Measurements from ENCODE around the gene EXOC6.
"Not testable (repeated sequence)": the region's sequence is repeated elsewhere in the genome, so short reads cannot be mapped to it uniquely, and the experiment has no call there.

The EXOC6 gene

GRCh38 chr10:93096901-93097300 is 248.6 kb downstream of the EXOC6 start:
- TF ChIP-seq CTCF (IDR thresholded peaks at IDR 0.05) = no peak
- peaks cover 4% of the 10 kb centered on the region for H3K4me1 Mint-ChIP-seq
- H3K27ac Mint-ChIP-seq = no peak overlapping the region
- no peak overlapping the region for H3K4me3 Mint-ChIP-seq
- no peak for DNase-seq
- H3K9me3 Mint-ChIP-seq = peaks cover 12% of the 10 kb centered on the region
- peaks cover 8% of the 10 kb centered on the region for H3K27me3 Mint-ChIP-seq (ENCODE audit: low read depth, poor library complexity)
- no peaks in the 10 kb centered on the region for H3K36me3 Mint-ChIP-seq (ENCODE audit: low read depth)

- Mint-ChIP-seq H3K27me3 (ENCODE audit: low read depth, poor library complexity) (peaks cover 8% of the 10 kb centered on the region), H3K36me3 (ENCODE audit: low read depth) (no peaks in the 10 kb centered on the region), H3K27ac (no peak overlapping the region), H3K4me3 (no peak overlapping the region), H3K4me1 (peaks cover 4% of the 10 kb centered on the region), H3K9me3 (peaks cover 17% of the 10 kb centered on the region)
- TF ChIP-seq CTCF (IDR thresholded peaks at IDR 0.05) = no peak
- no peak for DNase-seq
Measured at GRCh38 chr10:93097386-93097785, 249.1 kb downstream of the EXOC6 start.

- H3K27ac Mint-ChIP-seq = no peak overlapping the region
- no peak for TF ChIP-seq CTCF (IDR thresholded peaks at IDR 0.05)
- H3K4me3 Mint-ChIP-seq = no peak overlapping the region
- DNase-seq = no peak
- H3K36me3 Mint-ChIP-seq (ENCODE audit: low read depth) = peaks cover 8% of the 10 kb centered on the region
- peaks cover 6% of the 10 kb centered on the region for H3K27me3 Mint-ChIP-seq (ENCODE audit: low read depth, poor library complexity)
- H3K4me1 Mint-ChIP-seq = peaks cover 4% of the 10 kb centered on the region
- peaks cover 31% of the 10 kb centered on the region for H3K9me3 Mint-ChIP-seq
Measured at GRCh38 chr10:93098816-93099215, 250.5 kb downstream of the EXOC6 start.

GRCh38 chr10:93099670-93100069 is 251.3 kb downstream of the EXOC6 start:
- peaks cover 4% of the 10 kb centered on the region for H3K4me1 Mint-ChIP-seq
- no peak for TF ChIP-seq CTCF (IDR thresholded peaks at IDR 0.05)
- H3K4me3 Mint-ChIP-seq = no peak overlapping the region
- H3K9me3 Mint-ChIP-seq = peaks cover 40% of the 10 kb centered on the region
- H3K27me3 Mint-ChIP-seq (ENCODE audit: low read depth, poor library complexity) = no peaks in the 10 kb centered on the region
- H3K36me3 Mint-ChIP-seq (ENCODE audit: low read depth) = peaks cover 10% of the 10 kb centered on the region
- DNase-seq = no peak
- no peak overlapping the region for H3K27ac Mint-ChIP-seq

GRCh38 chr10:93101148-93101547 is 252.8 kb downstream of the EXOC6 start:
- not testable (repeated sequence) for H3K4me3 Mint-ChIP-seq; H3K4me1 Mint-ChIP-seq; H3K27me3 Mint-ChIP-seq (ENCODE audit: low read depth, poor library complexity); DNase-seq; H3K27ac Mint-ChIP-seq
- peaks cover 10% of the 10 kb centered on the region for H3K36me3 Mint-ChIP-seq (ENCODE audit: low read depth)
- peaks cover 45% of the 10 kb centered on the region for H3K9me3 Mint-ChIP-seq

GRCh38 chr10:93103953-93104352 is 255.6 kb downstream of the EXOC6 start:
- no peak overlapping the region for H3K27ac Mint-ChIP-seq
- DNase-seq = no peak
- peaks cover 5% of the 10 kb centered on the region for H3K4me1 Mint-ChIP-seq
- no peak overlapping the region for H3K4me3 Mint-ChIP-seq
- no peak for TF ChIP-seq CTCF (IDR thresholded peaks at IDR 0.05)
- H3K9me3 Mint-ChIP-seq = peaks cover 70% of the 10 kb centered on the region
- no peaks in the 10 kb centered on the region for H3K27me3 Mint-ChIP-seq (ENCODE audit: low read depth, poor library complexity)
- peaks cover 20% of the 10 kb centered on the region for H3K36me3 Mint-ChIP-seq (ENCODE audit: low read depth)
